ENCODE results near the gene MIER2.

MIER2 gene

GRCh38 chr19:328025-328505 is 16.5 kb downstream of the MIER2 start:
- no peak for TF ChIP-seq CTCF (IDR thresholded peaks at IDR 0.05; ENCODE audit: low read depth, low read length)
- peak in 1 of 2 donors; percentile 9 for DNase-seq (ENCODE audit: low read depth in 2 of 2)
- no peak overlapping the region for H3K4me3 ChIP-seq (replicated peaks in 1 of 2; ENCODE audit: low read depth in 2 of 2, low read length in 2 of 2)

GRCh38 chr19:327291-328024 is 17.1 kb downstream of the MIER2 start:
- H3K4me3 ChIP-seq (replicated peaks in 1 of 2; ENCODE audit: low read depth in 2 of 2, low read length in 2 of 2) = no peak overlapping the region
- no peak for TF ChIP-seq CTCF (IDR thresholded peaks at IDR 0.05; ENCODE audit: low read depth, low read length)
- DNase-seq (ENCODE audit: low read depth in 2 of 2) = no peak

GRCh38 chr19:326871-327270 is 17.7 kb downstream of the MIER2 start:
- no peak for DNase-seq (ENCODE audit: low read depth in 2 of 2)
- no peak overlapping the region for H3K4me3 ChIP-seq (replicated peaks in 1 of 2; ENCODE audit: low read depth in 2 of 2, low read length in 2 of 2)
- TF ChIP-seq CTCF (IDR thresholded peaks at IDR 0.05; ENCODE audit: low read depth, low read length) = no peak

- H3K4me3 ChIP-seq (replicated peaks in 1 of 2; ENCODE audit: low read depth in 2 of 2, low read length in 2 of 2) = no peak overlapping the region
- DNase-seq (ENCODE audit: low read depth in 2 of 2) = no peak
- no peak for TF ChIP-seq CTCF (IDR thresholded peaks at IDR 0.05; ENCODE audit: low read depth, low read length)
Measured at GRCh38 chr19:325937-326565, 18.5 kb downstream of the MIER2 start.

- DNase-seq (ENCODE audit: low read depth in 2 of 2) = no peak
- no peak for TF ChIP-seq CTCF (IDR thresholded peaks at IDR 0.05; ENCODE audit: low read depth, low read length)
- H3K4me3 ChIP-seq (replicated peaks in 1 of 2; ENCODE audit: low read depth in 2 of 2, low read length in 2 of 2) = no peak overlapping the region
Measured at GRCh38 chr19:325173-325936, 19.2 kb downstream of the MIER2 start.

GRCh38 chr19:324716-325115 is 19.9 kb downstream of the MIER2 start:
- no peak for TF ChIP-seq CTCF (IDR thresholded peaks at IDR 0.05; ENCODE audit: low read depth, low read length)
- no peak for DNase-seq (ENCODE audit: low read depth in 2 of 2)
- no peak overlapping the region for H3K4me3 ChIP-seq (replicated peaks in 1 of 2; ENCODE audit: low read depth in 2 of 2, low read length in 2 of 2)

Data from cardiac fibroblast (primary cell).